Adipocyte (in vitro differentiated cells): ENCODE results near the gene ADH1B.
A peak's percentile ranks its signal among the peaks of the same experiment; 100 is the strongest.
"Not testable (repeated sequence)": the region's sequence is repeated elsewhere in the genome, so short reads cannot be mapped to it uniquely, and the experiment has no call there.

Experiments
- DNase-seq: peaks from one replicate; pipeline ENCODE4 v3.0.0-alpha.2; 2015; ENCODE audit warnings: low read depth
- H3K27me3 ChIP-seq: replicated peaks from 2 replicates; pipeline ENCODE4 v1.7.0; 2013; ENCODE audit warnings: mild to moderate bottlenecking, low read length, moderate library complexity; ENCODE audit not compliant: control insufficient read depth, insufficient read depth
- H3K36me3 ChIP-seq: 2 replicates; pipeline ENCODE4 v1.7.0; 2013; ENCODE audit warnings: low read length, mild to moderate bottlenecking, moderate library complexity; ENCODE audit not compliant: control insufficient read depth, insufficient read depth, severe bottlenecking
- H3K4me1 ChIP-seq: 2 replicates; pipeline ENCODE4 v1.7.0; 2013; ENCODE audit warnings: mild to moderate bottlenecking, low read length, moderate library complexity; ENCODE audit not compliant: control insufficient read depth, insufficient read depth
- H3K4me3 ChIP-seq: 2 replicates; pipeline ENCODE4 v1.7.0; 2013; ENCODE audit warnings: mild to moderate bottlenecking, low read length, moderate library complexity
- H3K9ac ChIP-seq: 2 replicates; pipeline ENCODE4 v1.7.0; 2013; ENCODE audit warnings: mild to moderate bottlenecking, low read length, moderate library complexity
- H3K9me3 ChIP-seq: 2 replicates; pipeline ENCODE4 v1.7.0; 2013; ENCODE audit warnings: mild to moderate bottlenecking, low read length, moderate library complexity; ENCODE audit not compliant: control insufficient read depth

Gene ADH1B

DNA sequence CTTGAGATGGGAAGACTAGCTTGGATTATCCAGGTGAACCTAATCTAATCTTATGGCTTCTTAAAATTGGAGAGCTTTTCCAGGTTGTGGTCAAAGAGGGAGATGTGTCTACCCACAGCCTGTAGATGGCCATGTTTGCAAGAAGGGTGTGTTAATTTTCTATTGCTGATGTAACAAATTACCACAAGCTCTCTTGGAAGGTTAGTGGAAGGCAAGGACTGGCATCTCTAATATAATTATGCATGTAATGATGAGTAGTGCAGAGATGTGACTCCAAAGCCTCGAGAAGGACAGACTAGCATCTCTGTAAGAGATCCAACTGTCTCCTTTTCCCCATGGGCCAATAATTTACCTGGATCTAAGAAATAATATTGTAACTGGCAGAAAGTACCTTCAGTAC is 3.2 kb upstream of the ADH1B start:
- Histone ChIP-seq H3K36me3 (peaks cover 4% of the 10 kb centered on the region), H3K4me1 (peaks cover 41% of the 10 kb centered on the region), H3K27me3 (no peaks in the 10 kb centered on the region), H3K9me3 (peaks cover 28% of the 10 kb centered on the region), H3K4me3 (peak overlapping the region; percentile 42), H3K9ac (peak overlapping the region; percentile 87)
- peak; percentile 15 for DNase-seq

DNA sequence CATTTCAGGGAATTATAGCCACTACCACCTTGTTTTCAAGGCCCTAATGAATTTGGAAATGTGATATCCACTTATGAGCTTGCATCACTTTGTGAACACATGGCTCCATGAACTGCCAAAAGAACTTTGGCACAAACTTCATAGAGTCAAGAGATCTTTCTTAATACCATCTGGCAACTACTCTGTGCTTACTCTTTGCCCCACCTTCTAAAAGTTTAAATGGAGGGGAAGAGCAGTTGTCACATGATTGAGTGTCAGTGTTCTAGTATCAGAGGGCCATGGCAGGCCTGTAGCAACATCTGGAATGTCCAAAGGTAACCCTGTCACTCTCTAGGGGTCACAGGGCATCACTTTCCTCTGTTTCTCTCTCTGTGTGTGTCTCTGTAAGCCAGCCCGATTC is 2.6 kb upstream of the ADH1B start:
- peak overlapping the region; percentile 42 for H3K4me3 ChIP-seq
- peaks cover 25% of the 10 kb centered on the region for H3K9me3 ChIP-seq
- no peaks in the 10 kb centered on the region for H3K27me3 ChIP-seq
- peak; percentile 87 for DNase-seq
- H3K9ac ChIP-seq, result peak overlapping the region; percentile 87
- peaks cover 47% of the 10 kb centered on the region for H3K4me1 ChIP-seq
- H3K36me3 ChIP-seq, result peaks cover 10% of the 10 kb centered on the region

DNA sequence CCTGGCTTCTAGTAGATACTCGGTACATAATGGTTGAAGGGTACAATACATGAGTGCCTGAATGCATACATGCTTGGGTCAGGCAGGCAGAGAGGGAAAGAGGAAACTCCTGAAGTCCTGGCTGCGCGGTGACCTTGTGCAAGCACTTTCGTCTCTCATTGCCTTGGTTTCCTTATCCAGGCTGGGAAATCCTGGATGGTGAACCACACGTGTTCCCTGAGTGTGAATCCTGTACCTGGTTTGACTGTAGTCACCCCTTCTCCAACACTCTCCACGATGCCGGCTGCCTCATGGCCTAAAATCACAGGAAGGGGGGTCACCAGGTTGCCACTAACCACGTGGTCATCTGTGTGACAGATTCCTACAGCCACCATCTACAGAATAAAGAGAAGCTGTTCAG is 3.4 kb downstream of the ADH1B start:
- peak overlapping the region; percentile 95 for H3K9ac ChIP-seq
- H3K9me3 ChIP-seq, DNase-seq, H3K27me3 ChIP-seq: not testable (repeated sequence)
- H3K4me3 ChIP-seq, result peak overlapping the region; percentile 90
- H3K36me3 ChIP-seq, result peaks cover 69% of the 10 kb centered on the region
- peaks cover 53% of the 10 kb centered on the region for H3K4me1 ChIP-seq

DNA sequence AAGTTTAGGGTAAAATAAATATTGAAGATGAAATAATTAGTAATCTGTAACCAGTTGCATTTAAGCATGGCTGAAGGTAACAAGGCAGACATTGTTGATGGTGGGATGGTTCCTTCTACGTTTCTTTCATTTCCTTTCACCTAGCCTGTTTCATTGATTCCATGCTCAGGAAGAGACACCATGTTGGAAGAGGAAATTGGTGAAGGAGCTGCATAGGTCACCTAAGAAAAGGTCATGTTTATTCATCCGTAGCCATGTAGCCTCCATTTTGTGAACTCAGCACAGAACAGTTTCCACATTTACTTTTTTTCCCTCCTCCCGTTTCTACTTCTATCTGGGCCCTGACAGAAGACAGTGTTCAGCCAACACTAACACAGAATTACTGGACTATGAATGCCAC is 3.8 kb downstream of the ADH1B start:
- DNase-seq, result no peak
- Histone ChIP-seq H3K9me3 (no peaks in the 10 kb centered on the region), H3K36me3 (peaks cover 74% of the 10 kb centered on the region), H3K27me3 (no peaks in the 10 kb centered on the region), H3K9ac (peak overlapping the region; percentile 95), H3K4me1 (peaks cover 56% of the 10 kb centered on the region), H3K4me3 (peak overlapping the region; percentile 90)

DNA sequence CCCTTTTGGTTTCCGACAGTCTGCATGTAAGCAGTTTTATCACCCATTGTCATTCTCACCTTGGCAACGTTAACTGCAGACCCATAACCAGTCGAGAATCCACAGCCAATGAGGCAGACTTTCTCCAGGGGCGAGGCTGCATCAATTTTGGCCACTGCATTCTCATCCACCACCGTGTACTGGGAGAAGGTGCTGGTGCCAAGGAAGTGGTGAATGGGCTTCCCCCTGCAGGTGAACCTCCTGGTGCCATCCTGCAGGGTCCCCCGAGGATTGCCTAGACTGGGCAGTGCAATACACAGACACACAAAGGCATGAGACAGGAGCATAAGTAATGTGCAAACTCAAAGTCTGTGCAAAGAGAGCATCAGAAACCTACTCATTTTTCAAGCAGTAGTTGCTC is 5.4 kb downstream of the ADH1B start:
- Histone ChIP-seq H3K9me3 (no peaks in the 10 kb centered on the region), H3K4me1 (peaks cover 46% of the 10 kb centered on the region), H3K9ac (peak overlapping the region; percentile 95), H3K36me3 (peaks cover 89% of the 10 kb centered on the region), H3K27me3 (no peaks in the 10 kb centered on the region), H3K4me3 (peak overlapping the region; percentile 28)
- no peak for DNase-seq

DNA sequence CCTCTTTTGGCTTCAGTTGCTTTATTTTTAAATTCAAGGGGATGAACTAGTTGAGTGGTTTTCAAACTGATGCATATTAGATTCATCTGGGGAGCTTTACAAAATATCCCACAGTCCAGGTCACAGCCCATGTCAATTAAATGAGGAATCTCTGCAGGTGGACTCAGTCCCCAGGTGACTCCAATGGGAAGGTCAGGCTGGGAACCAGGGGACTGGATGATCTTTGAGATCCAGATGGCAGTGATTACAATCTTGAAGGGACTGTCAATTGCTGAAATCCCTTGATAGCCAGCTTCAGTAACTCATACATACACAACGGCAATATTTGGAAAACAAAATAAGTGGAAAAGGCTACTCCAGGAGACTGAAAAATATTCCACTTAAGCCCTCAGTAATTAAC is 7.0 kb downstream of the ADH1B start:
- peaks cover 100% of the 10 kb centered on the region for H3K36me3 ChIP-seq
- peak overlapping the region; percentile 61 for H3K9ac ChIP-seq
- H3K4me1 ChIP-seq, result peaks cover 45% of the 10 kb centered on the region
- no peak for DNase-seq
- no peaks in the 10 kb centered on the region for H3K9me3 ChIP-seq
- H3K27me3 ChIP-seq, result no peaks in the 10 kb centered on the region
- peak overlapping the region; percentile 32 for H3K4me3 ChIP-seq

DNA sequence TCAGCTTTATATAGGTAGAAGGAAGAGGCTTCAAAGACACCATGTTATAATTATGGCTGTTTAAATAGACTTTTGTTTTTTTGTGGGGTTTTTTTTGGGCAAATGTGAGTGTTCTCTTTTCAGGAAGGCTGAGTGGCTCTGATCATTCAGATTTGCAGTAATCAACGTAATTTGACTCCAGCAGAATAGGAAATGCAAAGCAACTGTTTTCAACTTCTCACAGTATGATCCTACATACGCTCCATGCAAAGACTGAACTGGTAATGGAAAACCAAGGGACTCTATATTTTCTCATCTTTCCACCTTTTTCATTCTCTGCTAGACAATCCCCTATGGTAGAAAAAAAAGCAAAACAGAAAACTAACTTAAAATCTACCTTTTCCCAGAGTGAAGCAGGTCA is 10.8 kb downstream of the ADH1B start:
- no peak overlapping the region for H3K4me3 ChIP-seq
- no peaks in the 10 kb centered on the region for H3K27me3 ChIP-seq
- no peaks in the 10 kb centered on the region for H3K9me3 ChIP-seq
- no peak for DNase-seq
- peaks cover 89% of the 10 kb centered on the region for H3K36me3 ChIP-seq
- peak overlapping the region; percentile 61 for H3K9ac ChIP-seq
- H3K4me1 ChIP-seq, result peaks cover 11% of the 10 kb centered on the region

DNA sequence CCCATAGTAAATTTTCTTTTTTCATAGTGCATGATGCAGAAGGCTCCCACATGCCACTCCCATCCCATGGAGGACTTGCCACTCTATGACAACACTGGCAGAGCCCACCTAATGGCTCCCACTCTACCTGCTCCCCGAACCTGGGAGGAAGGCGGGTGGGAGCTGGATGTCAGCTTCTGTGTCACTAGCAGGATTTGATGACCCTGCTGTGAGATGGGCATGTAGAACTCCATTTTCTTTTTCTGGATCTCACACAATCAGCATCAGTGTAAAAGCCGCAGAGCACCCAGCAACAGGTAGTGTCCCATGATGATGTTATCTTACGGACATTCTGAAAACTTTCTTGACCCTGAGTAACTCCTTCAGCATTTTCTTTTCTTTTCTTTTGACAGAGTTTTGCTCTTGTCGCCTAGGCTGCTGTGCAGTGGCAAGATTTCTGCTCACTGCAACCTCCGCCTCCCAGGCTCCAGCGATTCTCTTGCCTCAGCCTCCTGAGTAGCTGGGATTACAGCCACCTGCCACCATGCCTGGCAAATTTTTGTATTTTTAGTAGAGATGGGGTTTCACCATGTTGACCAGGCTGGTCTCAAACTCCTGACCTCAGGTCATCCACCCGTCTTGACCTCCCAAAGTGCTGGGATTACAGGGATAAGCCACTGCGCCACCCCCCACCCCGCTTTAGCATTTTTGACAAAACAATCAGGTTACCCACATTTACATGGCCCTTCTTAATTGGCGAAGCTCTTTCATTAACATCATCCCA is 15.4 kb downstream of the ADH1B start:
- H3K36me3 ChIP-seq, result peaks cover 43% of the 10 kb centered on the region
- H3K4me3 ChIP-seq, result no peak overlapping the region
- no peak for DNase-seq
- H3K4me1 ChIP-seq, result peaks cover 9% of the 10 kb centered on the region
- no peaks in the 10 kb centered on the region for H3K9me3 ChIP-seq
- no peak overlapping the region for H3K9ac ChIP-seq
- H3K27me3 ChIP-seq, result no peaks in the 10 kb centered on the region

DNA sequence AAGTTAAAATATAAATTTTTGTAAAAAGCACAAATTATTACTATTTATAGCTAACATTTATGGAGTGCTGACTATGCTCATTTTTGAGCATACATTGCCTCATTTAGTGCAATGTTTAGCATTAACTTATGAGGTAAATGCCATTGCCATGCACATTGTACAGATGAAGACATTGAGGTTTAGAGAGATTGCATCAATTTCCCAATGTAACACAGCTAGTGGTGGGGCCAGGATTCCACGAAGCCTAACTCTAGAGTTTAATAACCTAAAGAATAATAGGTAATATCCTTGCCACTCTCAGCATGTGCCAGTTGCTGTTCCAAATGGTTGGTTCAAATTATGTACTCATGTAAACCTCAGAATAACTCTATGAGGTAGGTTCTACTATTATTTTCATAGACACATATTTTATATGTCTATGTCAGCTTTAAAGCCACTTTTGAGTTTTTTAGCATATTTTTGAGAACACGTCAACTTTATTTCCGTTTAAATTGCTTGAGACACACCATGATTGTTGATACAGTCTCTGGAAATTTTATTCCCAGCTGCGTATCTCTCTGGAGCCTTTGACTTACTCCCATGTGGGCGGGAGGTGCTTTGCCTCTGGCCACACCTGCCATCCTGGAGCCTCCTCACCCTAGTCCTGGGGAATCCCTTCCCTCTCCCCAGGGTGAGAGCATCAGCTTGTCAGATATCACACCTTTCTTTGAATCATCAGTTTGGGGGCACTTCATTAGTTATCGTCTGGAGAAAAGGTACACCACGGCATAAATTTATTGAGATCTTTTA is 19.6 kb downstream of the ADH1B start:
- Histone ChIP-seq H3K9ac (peak overlapping the region; percentile 68), H3K27me3 (no peaks in the 10 kb centered on the region), H3K4me1 (peaks cover 16% of the 10 kb centered on the region), H3K4me3 (peak overlapping the region; percentile 50), H3K36me3 (peaks cover 2% of the 10 kb centered on the region), H3K9me3 (no peaks in the 10 kb centered on the region)
- DNase-seq, result peak; percentile 75

DNA sequence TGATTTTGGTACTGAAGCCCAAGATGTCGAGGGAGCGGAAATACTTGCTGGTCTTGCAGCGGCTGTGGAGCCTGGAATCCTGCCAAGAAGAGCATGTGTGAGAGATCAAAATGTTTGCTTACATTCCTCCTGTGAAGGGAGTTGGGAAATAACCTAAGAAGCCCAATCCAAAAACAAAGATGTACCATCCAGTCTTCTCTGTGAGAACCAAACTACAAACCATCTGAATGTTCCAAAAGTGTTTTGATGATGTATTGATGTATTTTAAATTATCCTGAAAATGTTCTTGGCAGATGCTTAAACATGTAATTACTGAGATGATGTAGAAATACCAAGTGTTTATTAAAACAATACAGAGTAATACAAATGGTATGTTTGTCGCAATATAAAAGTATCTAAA is 20.3 kb downstream of the ADH1B start:
- no peak overlapping the region for H3K9ac ChIP-seq
- no peaks in the 10 kb centered on the region for H3K27me3 ChIP-seq
- H3K36me3 ChIP-seq, result no peaks in the 10 kb centered on the region
- peaks cover 16% of the 10 kb centered on the region for H3K4me1 ChIP-seq
- no peak overlapping the region for H3K4me3 ChIP-seq
- peak; percentile 98 for DNase-seq
- no peaks in the 10 kb centered on the region for H3K9me3 ChIP-seq

DNA sequence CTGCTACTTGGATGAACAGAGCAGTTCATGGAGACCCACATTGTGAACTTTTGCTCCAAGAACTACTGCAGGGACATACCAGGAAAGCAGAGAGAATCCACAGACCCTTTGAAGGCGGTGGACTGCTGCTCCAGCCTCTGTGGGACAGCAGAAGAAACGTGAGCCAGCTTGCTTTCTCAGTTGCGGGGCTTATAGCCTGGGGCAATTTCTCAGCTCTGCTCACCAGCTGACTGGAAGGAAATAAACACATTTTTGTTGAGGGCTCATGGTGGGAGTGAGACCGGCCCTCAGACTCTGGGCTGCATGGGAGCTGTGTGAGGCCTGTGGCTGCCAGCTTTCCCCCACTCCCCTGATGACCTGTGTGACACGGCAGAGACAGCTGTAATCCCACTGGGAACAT is 27.8 kb downstream of the ADH1B start:
- H3K9me3 ChIP-seq, result no peaks in the 10 kb centered on the region
- no peak overlapping the region for H3K9ac ChIP-seq
- no peak overlapping the region for H3K4me3 ChIP-seq
- no peaks in the 10 kb centered on the region for H3K4me1 ChIP-seq
- no peaks in the 10 kb centered on the region for H3K27me3 ChIP-seq
- DNase-seq, result no peak
- H3K36me3 ChIP-seq, result peaks cover 10% of the 10 kb centered on the region
